Stimulated activated CD8-positive, alpha-beta memory T cell treated with anti-CD3 and anti-CD28 coated beads, Interleukin-2, amount 100 ng/mL, for 48 hours (primary cell): ENCODE data around the gene RBBP8NL.

Experiments
- DNase-seq, 2 donors: peaks; one replicate each; pipeline ENCODE4 v3.0.0-alpha.2; 2020; ENCODE audit warnings: low read depth in 2 of 2

The RBBP8NL gene

GRCh38 chr20:62427172-62428001, at the start of gene RBBP8NL:
Gene RBBP8NL (minus strand): TSS chr20:62427539. CDS start chr20:62419647, 7,892 bp downstream.
- no peak for DNase-seq

- no peak for DNase-seq
These were observed 48.9 kb upstream of the RBBP8NL start for GRCh38 chr20:62476056-62476838.

GRCh38 chr20:62475772-62476055, 48.4 kb upstream of the RBBP8NL start, which contains the start of gene GATA5:
Gene GATA5 (minus strand): TSS chr20:62475995. CDS start chr20:62475521, 474 bp downstream.
- DNase-seq = no peak

- DNase-seq = no peak
These were observed 47.9 kb upstream of the RBBP8NL start for GRCh38 chr20:62475027-62475771.

GRCh38 chr20:62474604-62475026, 47.3 kb upstream of the RBBP8NL start:
- DNase-seq = no peak

- no peak for DNase-seq
These were observed 46.6 kb upstream of the RBBP8NL start for GRCh38 chr20:62473717-62474603.

GRCh38 chr20:62472941-62473585, 45.7 kb upstream of the RBBP8NL start:
- DNase-seq = no peak

GRCh38 chr20:62472138-62472940, 45.0 kb upstream of the RBBP8NL start:
- no peak for DNase-seq

- DNase-seq = no peak
These were observed 43.1 kb upstream of the RBBP8NL start for GRCh38 chr20:62470459-62470858.

GRCh38 chr20:62470001-62470400, 42.7 kb upstream of the RBBP8NL start:
- DNase-seq = no peak

GRCh38 chr20:62469352-62469751, 42.0 kb upstream of the RBBP8NL start:
- DNase-seq = no peak

- no peak for DNase-seq
These were observed 39.6 kb upstream of the RBBP8NL start for GRCh38 chr20:62466806-62467537.

- DNase-seq = no peak
These were observed 38.9 kb upstream of the RBBP8NL start for GRCh38 chr20:62466072-62466760.

- no peak for DNase-seq
These were observed 37.7 kb upstream of the RBBP8NL start for GRCh38 chr20:62464990-62465389.

- no peak for DNase-seq
These were observed 37.1 kb upstream of the RBBP8NL start for GRCh38 chr20:62464425-62464770.

- DNase-seq = no peak
These were observed 36.5 kb upstream of the RBBP8NL start for GRCh38 chr20:62463651-62464424.

- DNase-seq = no peak
These were observed 35.7 kb upstream of the RBBP8NL start for GRCh38 chr20:62462976-62463592.
